ENCODE data around the gene MSH5.

The MSH5 gene

DNA sequence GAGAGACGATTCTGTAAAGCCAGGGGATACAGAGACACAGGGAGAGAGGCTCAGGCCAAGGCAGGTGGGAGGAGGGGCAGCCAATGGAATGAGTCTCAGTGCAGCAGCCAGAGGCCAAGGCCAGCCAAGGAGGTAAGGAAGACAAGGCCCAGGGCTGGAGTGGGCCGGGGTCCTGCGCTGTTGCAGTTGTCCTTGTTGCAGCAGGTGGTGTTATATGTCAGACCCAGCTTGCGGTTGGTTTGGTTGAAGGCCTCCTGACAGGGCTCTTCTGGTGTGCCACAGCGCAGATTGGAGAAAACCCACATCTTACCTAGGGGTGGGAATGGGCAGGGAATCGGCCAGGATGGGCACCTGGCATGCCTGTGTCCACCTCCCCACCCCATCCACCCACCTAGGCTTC lies 20.8 kb upstream of the MSH5 start:
- Histone ChIP-seq H3K27ac (no peak overlapping the region), H3K4me2 (no peak overlapping the region), H4K20me1 (ENCODE audit: insufficient read depth) (no peaks in the 10 kb centered on the region), H3K36me3 (ENCODE audit: insufficient read depth) (no peaks in the 10 kb centered on the region), H2AFZ (ENCODE audit: low read depth) (no peak overlapping the region), H3K79me2 (ENCODE audit: insufficient read depth, low read depth) (no peaks in the 10 kb centered on the region), H3K9ac (no peak overlapping the region), H3K4me1 (ENCODE audit: low read depth, poor library complexity, severe bottlenecking) (no peaks in the 10 kb centered on the region), H3K27me3 (ENCODE audit: insufficient read depth, low read depth) (no peaks in the 10 kb centered on the region; the same call in 1 of the 2 replicates), H3K4me3 (IDR thresholded peaks at IDR 0.05; ENCODE audit: insufficient read depth, low read depth, low read length) (no peak overlapping the region)
- TF ChIP-seq, protein P1, sequence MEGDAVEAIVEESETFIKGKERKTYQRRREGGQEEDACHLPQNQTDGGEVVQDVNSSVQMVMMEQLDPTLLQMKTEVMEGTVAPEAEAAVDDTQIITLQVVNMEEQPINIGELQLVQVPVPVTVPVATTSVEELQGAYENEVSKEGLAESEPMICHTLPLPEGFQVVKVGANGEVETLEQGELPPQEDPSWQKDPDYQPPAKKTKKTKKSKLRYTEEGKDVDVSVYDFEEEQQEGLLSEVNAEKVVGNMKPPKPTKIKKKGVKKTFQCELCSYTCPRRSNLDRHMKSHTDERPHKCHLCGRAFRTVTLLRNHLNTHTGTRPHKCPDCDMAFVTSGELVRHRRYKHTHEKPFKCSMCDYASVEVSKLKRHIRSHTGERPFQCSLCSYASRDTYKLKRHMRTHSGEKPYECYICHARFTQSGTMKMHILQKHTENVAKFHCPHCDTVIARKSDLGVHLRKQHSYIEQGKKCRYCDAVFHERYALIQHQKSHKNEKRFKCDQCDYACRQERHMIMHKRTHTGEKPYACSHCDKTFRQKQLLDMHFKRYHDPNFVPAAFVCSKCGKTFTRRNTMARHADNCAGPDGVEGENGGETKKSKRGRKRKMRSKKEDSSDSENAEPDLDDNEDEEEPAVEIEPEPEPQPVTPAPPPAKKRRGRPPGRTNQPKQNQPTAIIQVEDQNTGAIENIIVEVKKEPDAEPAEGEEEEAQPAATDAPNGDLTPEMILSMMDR (conservative IDR thresholded peaks at IDR 0.05; ENCODE audit: low read depth, low read length): no peak

DNA sequence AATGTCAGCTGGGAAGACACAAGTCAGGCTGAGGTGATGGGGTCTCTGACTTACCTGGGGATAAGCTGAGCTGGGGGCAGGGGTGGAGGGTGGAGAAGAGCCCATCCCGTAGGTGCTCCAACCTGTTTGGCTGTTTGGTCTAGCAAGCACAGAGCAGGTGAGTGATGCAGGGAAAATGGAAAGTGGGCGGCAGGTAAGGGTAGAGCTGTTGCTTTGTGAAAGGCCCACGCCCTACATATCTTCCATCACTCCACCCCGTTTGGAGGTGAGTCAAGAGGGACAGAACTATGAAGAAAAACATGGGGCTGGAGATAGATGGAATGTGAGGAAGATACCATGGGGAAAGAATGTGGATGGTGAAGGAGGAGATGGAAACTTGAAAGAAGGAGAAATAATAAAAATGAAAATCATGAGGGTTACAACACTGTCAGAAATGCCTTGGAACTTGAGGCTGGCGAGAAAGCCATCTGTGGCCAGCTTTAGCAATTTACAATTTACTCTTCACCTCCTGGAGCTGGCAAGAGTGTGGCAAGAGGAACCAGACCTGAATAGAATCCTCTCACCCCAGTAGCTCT lies 19.5 kb upstream of the MSH5 start:
- H3K4me2 ChIP-seq: no peak overlapping the region
- H3K27me3 ChIP-seq (ENCODE audit: insufficient read depth, low read depth): no peaks in the 10 kb centered on the region; the same call in 1 of the 2 replicates

DNA sequence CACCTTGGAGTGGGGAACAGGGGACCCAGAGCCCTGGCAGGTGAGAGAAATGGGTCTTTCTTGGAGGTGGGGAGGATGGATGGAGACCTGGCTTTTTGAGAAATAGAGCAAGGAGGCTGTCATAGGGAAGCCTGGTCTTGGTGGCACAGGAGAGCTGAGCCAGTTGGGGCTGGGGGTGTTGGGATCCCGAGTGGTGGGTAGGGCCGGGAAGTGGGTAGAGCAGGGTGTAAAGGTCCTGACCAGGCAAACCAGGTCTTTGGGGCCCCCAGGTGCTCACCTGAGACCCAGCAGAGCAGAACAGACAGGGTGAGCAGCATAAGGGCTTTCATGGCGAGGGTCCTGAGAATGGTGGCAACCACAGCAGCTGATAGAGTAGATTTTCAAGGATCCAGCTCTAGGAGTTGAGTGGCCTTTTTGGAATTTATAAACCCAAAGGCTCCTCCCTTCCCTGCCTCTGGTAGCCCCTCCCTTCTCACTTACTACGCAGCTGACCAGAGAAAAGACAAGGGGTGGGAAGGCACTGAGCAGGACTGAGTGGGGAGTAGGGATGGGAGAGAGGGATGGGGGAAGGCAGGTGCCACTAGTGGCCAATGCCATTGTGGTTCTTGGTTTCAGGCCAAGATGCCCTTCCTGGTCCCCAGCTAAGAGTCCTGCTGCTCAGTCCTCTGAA lies 18.3 kb upstream of the MSH5 start, which contains the start of gene LY6G6C:
LY6G6C (minus strand) TSS at position 396 of the 670 bp plus-strand sequence; CDS start at position 329, 67 bp downstream.
- Histone ChIP-seq H3K4me2 (no peak within 1 kb of the TSS), H3K4me1 (ENCODE audit: low read depth, poor library complexity, severe bottlenecking) (no peaks in the 10 kb centered on the region)

More for the DNA sequence above, 19.5 kb upstream of the MSH5 start:
- TF ChIP-seq, protein P1 (conservative IDR thresholded peaks at IDR 0.05; ENCODE audit: low read depth, low read length): no peak
- no peaks in the 10 kb centered on the region for H3K79me2 ChIP-seq (ENCODE audit: insufficient read depth, low read depth)
- H4K20me1 ChIP-seq (ENCODE audit: insufficient read depth): no peaks in the 10 kb centered on the region
- no peaks in the 10 kb centered on the region for H3K36me3 ChIP-seq (ENCODE audit: insufficient read depth)
- H3K9ac ChIP-seq: no peak overlapping the region
- H3K4me3 ChIP-seq (IDR thresholded peaks at IDR 0.05; ENCODE audit: insufficient read depth, low read depth, low read length): no peak overlapping the region
- no peak overlapping the region for H2AFZ ChIP-seq (ENCODE audit: low read depth)
- no peaks in the 10 kb centered on the region for H3K4me1 ChIP-seq (ENCODE audit: low read depth, poor library complexity, severe bottlenecking)
- H3K27ac ChIP-seq: no peak overlapping the region

DNA sequence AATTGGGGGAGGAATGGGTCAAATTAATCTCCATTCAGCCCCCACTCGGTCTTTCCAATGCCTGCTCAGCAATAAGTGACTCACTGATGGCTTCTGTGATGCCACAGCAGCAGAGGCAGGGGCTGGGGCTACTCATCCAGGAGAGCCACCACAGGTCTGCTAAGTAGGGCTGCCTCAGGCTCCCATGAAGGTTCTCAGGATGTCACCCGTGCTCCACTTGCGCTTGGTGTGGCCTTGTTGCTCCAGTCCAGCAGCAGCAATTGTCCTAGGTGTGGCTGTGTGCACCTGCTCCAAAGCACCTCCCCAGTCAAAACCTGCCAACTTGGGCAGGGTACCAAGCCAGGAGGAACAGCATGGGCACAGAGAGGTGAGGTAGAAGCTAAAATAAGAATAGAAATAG lies 17.6 kb upstream of the MSH5 start:
- Histone ChIP-seq H4K20me1 (ENCODE audit: insufficient read depth) (no peaks in the 10 kb centered on the region), H3K4me2 (no peak overlapping the region), H3K27ac (no peak overlapping the region), H3K27me3 (ENCODE audit: insufficient read depth, low read depth) (no peaks in the 10 kb centered on the region; the same call in 1 of the 2 replicates), H3K79me2 (ENCODE audit: insufficient read depth, low read depth) (no peaks in the 10 kb centered on the region), H2AFZ (ENCODE audit: low read depth) (no peak overlapping the region), H3K4me3 (IDR thresholded peaks at IDR 0.05; ENCODE audit: insufficient read depth, low read depth, low read length) (no peak overlapping the region), H3K4me1 (ENCODE audit: low read depth, poor library complexity, severe bottlenecking) (no peaks in the 10 kb centered on the region), H3K36me3 (ENCODE audit: insufficient read depth) (no peaks in the 10 kb centered on the region), H3K9ac (no peak overlapping the region)
- TF ChIP-seq, protein P1 (conservative IDR thresholded peaks at IDR 0.05; ENCODE audit: low read depth, low read length): no peak

More for the DNA sequence above, 18.3 kb upstream of the MSH5 start, which contains the start of gene LY6G6C:
- Histone ChIP-seq H3K79me2 (ENCODE audit: insufficient read depth, low read depth) (no peaks in the 10 kb centered on the region), H3K27me3 (ENCODE audit: insufficient read depth, low read depth) (no peaks in the 10 kb centered on the region; the same call in 1 of the 2 replicates), H3K4me3 (IDR thresholded peaks at IDR 0.05; ENCODE audit: insufficient read depth, low read depth, low read length) (no peak within 1 kb of the TSS), H3K27ac (no peak within 1 kb of the TSS), H2AFZ (ENCODE audit: low read depth) (no peak within 1 kb of the TSS), H4K20me1 (ENCODE audit: insufficient read depth) (no peaks in the 10 kb centered on the region), H3K9ac (no peak within 1 kb of the TSS), H3K36me3 (ENCODE audit: insufficient read depth) (no peaks in the 10 kb centered on the region)
- TF ChIP-seq, protein P1 (conservative IDR thresholded peaks at IDR 0.05; ENCODE audit: low read depth, low read length): no peak
